CD4-positive, alpha-beta T cell (primary cell): ENCODE data around the gene PPIE. TPM values are rescaled to one million over a fixed set of nuclear protein-coding genes. Genes with fewer than 3 reads are reported as not detected.

ENCODE experiments used
- ATAC-seq: fragments of 200-7000 bp; cut with Tn5 transposase; one replicate; pipeline ENCODE4 v1.10.0; 2022; ENCODE audit warnings: mild to moderate bottlenecking; ENCODE audit not compliant: poor library complexity
- CTCF ChIA-PET: fragments of 350-600 bp; sonication (Branson Sonifier 250); formaldehyde crosslinking; loops from one replicate; lab custom pipeline; 2021; ENCODE audit warnings: antibody characterized with exemption, inconsistent platforms; lab: Charles Lee
- POLR2A ChIA-PET: fragments of 350-600 bp; sonication (Branson Sonifier 250); formaldehyde crosslinking; loops from one replicate; lab custom pipeline; 2021; ENCODE audit warnings: antibody characterized with exemption, inconsistent platforms; lab: Charles Lee
- DNase-seq, 14 experiments: peaks; one replicate each; pipeline ENCODE4 v3.0.0-alpha.2; 2013 to 2020; ENCODE audit warnings: mixed read lengths in 2 of 14
- H3K27ac ChIP-seq, 2 donors: one replicate each; pipeline versions ENCODE4 v1.5.1 to v1.7.0; 2013; ENCODE audit warnings: low read length in 2 of 2, low read depth in 1 of 2, mild to moderate bottlenecking in 1 of 2
- H3K27me3 ChIP-seq, 2 experiments: 1 replicate in 1 of 2; 2 replicates in 1 of 2; pipeline versions ENCODE4 v1.6.1 to v1.7.0; 2013; ENCODE audit warnings: low read length in 2 of 2, control low read depth in 1 of 2, mild to moderate bottlenecking in 1 of 2, moderate library complexity in 1 of 2; ENCODE audit not compliant: insufficient read depth in 2 of 2, control insufficient read depth in 1 of 2
- H3K36me3 ChIP-seq: one replicate; pipeline ENCODE4 v1.6.1; 2013; ENCODE audit warnings: low read length, control low read depth; ENCODE audit not compliant: insufficient read depth
- H3K4me1 ChIP-seq: one replicate; pipeline ENCODE4 v1.6.1; 2013; ENCODE audit warnings: low read length, control low read depth; ENCODE audit not compliant: insufficient read depth
- H3K4me3 ChIP-seq: one replicate; pipeline ENCODE4 v1.5.1; 2013; ENCODE audit warnings: mild to moderate bottlenecking, low read length, moderate library complexity
- H3K9me3 ChIP-seq, 2 experiments: 1 replicate in 1 of 2; 2 replicates in 1 of 2; pipeline versions ENCODE4 v1.6.1 to v1.7.0; 2013; ENCODE audit warnings: low read length in 2 of 2, mild to moderate bottlenecking in 2 of 2, control low read depth in 1 of 2, moderate library complexity in 1 of 2; ENCODE audit not compliant: control insufficient read depth in 1 of 2, insufficient read depth in 1 of 2
- H3K27ac Mint-ChIP-seq: one replicate; pipeline ENCODE4 v1.8.0; 2020; ENCODE audit warnings: mixed read lengths
- H3K27me3 Mint-ChIP-seq: one replicate; pipeline ENCODE4 v1.8.0; 2021; ENCODE audit warnings: mixed read lengths
- H3K36me3 Mint-ChIP-seq: one replicate; pipeline ENCODE4 v1.8.0; 2021; ENCODE audit warnings: low read depth, mixed read lengths
- H3K4me1 Mint-ChIP-seq: one replicate; pipeline ENCODE4 v1.8.0; 2021; ENCODE audit warnings: low read depth, mixed read lengths
- H3K4me3 Mint-ChIP-seq: one replicate; pipeline ENCODE4 v1.8.0; 2020; ENCODE audit warnings: mild to moderate bottlenecking, mixed read lengths
- H3K9me3 Mint-ChIP-seq: one replicate; pipeline ENCODE4 v1.8.0; 2020; ENCODE audit warnings: mixed read lengths
- intact Hi-C, 2 experiments: fragments of 100-400 bp; cut with DNase I in 1 of 2; cut with micrococcal nuclease in 1 of 2; formaldehyde crosslinking; loops; one replicate each; pipeline versions ENCODE4 v1.15.1 to v1.9.0; 2023 to 2025; cut with DNase I, micrococcal nuclease
- total RNA-seq, 174 experiments: library from RNA in 2 of 174; stranded (reverse) in 2 of 174; gene quantifications; one replicate each; pipeline ENCODE4 v1.2.3 and lab custom pipeline; 2021 to 2026
- TF ChIP-seq, protein P1 (sequence below): fragments of 200-600 bp; IDR thresholded peaks from one replicate; pipeline ENCODE4 v1.8.0; 2022; ENCODE audit warnings: antibody characterized with exemption, mild to moderate bottlenecking

Gene PPIE
- total RNA-seq, 2 experiments from 2014 or later: 45.0 to 46.7 TPM

DNA sequence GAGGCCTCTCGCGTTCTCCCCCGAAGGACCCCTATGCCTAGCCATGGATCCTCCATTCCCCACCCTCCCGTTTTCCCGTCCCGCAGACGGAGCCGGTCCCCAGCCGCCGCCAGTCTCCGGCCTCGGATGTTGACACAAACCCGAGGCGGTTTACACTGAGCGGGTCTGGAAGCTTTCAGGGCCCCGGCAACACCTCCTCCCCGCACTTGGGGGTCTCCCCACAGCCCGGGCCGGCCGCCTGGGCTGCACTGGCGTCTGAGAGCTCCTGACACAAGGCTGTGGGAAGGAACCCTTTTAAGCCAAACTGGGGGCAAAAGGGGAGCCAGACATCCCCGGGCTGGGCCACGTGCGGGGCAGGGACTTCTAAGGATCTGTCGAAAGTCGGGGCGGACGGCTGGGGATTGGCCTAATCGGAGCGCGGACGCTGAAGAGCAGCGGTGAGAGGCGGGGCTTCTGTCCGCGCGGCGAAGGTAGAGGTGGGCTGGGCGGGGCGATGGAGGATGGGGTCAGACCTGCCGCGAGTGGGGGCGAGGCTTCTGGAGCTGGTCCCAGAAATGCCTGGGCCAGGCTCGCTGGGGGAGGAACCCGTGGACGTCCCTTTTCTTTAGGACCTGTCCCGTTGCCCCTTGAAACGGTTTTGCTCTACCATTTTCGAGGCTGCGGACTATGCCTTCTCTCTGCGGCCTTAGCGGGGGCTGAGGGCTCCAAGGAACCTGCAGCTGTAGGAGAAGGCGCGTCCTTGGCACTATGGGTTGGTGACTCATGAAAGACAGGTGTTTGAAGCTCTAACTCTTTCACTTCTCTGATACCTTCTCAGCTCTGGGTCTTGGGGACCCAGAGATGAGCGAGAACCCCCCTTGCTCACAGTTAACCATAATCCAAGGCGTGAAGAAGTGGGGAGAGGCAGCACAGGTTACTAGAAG is 46.3 kb upstream of the PPIE start:
- no peak for ATAC-seq
- peak overlapping the region; percentile 82 for H3K27ac Mint-ChIP-seq

GRCh38 chr1:39694026-39694425 is 44.7 kb upstream of the PPIE start:
- Histone ChIP-seq H3K27ac (no peak overlapping the region), H3K9me3 (peaks cover 0 to 5% of the 10 kb centered on the region in 2 experiments), H3K36me3 (no peaks in the 10 kb centered on the region), H3K27me3 (peaks cover 0 to 14% of the 10 kb centered on the region in 2 experiments), H3K4me3 (no peak overlapping the region), H3K4me1 (peaks cover 40% of the 10 kb centered on the region)
- Mint-ChIP-seq H3K4me1 (peaks cover 40% of the 10 kb centered on the region), H3K27ac (peak overlapping the region; percentile 34), H3K36me3 (no peaks in the 10 kb centered on the region), H3K9me3 (no peaks in the 10 kb centered on the region), H3K27me3 (peaks cover 8% of the 10 kb centered on the region), H3K4me3 (peak overlapping the region; percentile 56)
- no peak for ATAC-seq
- TF ChIP-seq, protein P1, sequence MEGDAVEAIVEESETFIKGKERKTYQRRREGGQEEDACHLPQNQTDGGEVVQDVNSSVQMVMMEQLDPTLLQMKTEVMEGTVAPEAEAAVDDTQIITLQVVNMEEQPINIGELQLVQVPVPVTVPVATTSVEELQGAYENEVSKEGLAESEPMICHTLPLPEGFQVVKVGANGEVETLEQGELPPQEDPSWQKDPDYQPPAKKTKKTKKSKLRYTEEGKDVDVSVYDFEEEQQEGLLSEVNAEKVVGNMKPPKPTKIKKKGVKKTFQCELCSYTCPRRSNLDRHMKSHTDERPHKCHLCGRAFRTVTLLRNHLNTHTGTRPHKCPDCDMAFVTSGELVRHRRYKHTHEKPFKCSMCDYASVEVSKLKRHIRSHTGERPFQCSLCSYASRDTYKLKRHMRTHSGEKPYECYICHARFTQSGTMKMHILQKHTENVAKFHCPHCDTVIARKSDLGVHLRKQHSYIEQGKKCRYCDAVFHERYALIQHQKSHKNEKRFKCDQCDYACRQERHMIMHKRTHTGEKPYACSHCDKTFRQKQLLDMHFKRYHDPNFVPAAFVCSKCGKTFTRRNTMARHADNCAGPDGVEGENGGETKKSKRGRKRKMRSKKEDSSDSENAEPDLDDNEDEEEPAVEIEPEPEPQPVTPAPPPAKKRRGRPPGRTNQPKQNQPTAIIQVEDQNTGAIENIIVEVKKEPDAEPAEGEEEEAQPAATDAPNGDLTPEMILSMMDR: no peak
- no peak for DNase-seq
- intact Hi-C loops: no loop called here
- CTCF ChIA-PET: interaction anchor here (0.9 to 1.0 kb wide), 2 partner anchors 26 to 40 kb away, joined by 3 to 5 read pairs; no protein-coding TSS in a partner anchor
- POLR2A ChIA-PET: interaction anchor here (0.6 to 4.1 kb wide), 3 partner anchors 13 to 43 kb away, joined by 4 to 33 read pairs (median 4); partner anchors contain the start of gene NT5C1A

More for the DNA sequence above, 46.3 kb upstream of the PPIE start:
- Mint-ChIP-seq H3K4me1 (peaks cover 48% of the 10 kb centered on the region), H3K4me3 (peak overlapping the region; percentile 86), H3K9me3 (no peaks in the 10 kb centered on the region), H3K36me3 (no peaks in the 10 kb centered on the region), H3K27me3 (peaks cover 14% of the 10 kb centered on the region)
- no peaks in the 10 kb centered on the region for H3K36me3 ChIP-seq
- peak overlapping the region; percentile 67 for H3K4me3 ChIP-seq
- TF ChIP-seq, protein P1: no peak
- POLR2A ChIA-PET: interaction anchor here (0.6 to 4.1 kb wide), 9 partner anchors 8 to 137 kb away, joined by 3 to 33 read pairs (median 7); partner anchors contain the start of genes NT5C1A and PPIE
- peak in 11 of 14 experiments; percentile 15 to 55 (median 29) for DNase-seq
- H3K4me1 ChIP-seq: peaks cover 40% of the 10 kb centered on the region
- no peaks in the 10 kb centered on the region for H3K9me3 ChIP-seq
- CTCF ChIA-PET: interaction anchor here (0.7 to 1.7 kb wide), 5 partner anchors 11 to 116 kb away, joined by 3 to 6 read pairs (median 4); partner anchors contain the start of gene PABPC4
- intact Hi-C loops: no loop called here
- H3K27me3 ChIP-seq: peaks cover 0 to 12% of the 10 kb centered on the region in 2 experiments
- H3K27ac ChIP-seq: peak overlapping the region in 1 of 2 donors; percentile 30

GRCh38 chr1:39695016-39695415 is 43.7 kb upstream of the PPIE start:
- Mint-ChIP-seq H3K27me3 (peaks cover 13% of the 10 kb centered on the region), H3K4me1 (peaks cover 30% of the 10 kb centered on the region), H3K9me3 (no peaks in the 10 kb centered on the region), H3K36me3 (no peaks in the 10 kb centered on the region), H3K4me3 (no peak overlapping the region), H3K27ac (peak overlapping the region; percentile 34)
- CTCF ChIA-PET: interaction anchor here (1.0 kb wide), 1 partner anchor 41 kb away, joined by 3 read pairs; no protein-coding TSS in a partner anchor
- peaks cover 30% of the 10 kb centered on the region for H3K4me1 ChIP-seq
- DNase-seq (no peak), ATAC-seq (no peak)
- H3K9me3 ChIP-seq: peaks cover 0 to 5% of the 10 kb centered on the region in 2 experiments
- intact Hi-C loops: no loop called here
- H3K27ac ChIP-seq: no peak overlapping the region
- TF ChIP-seq, protein P1: no peak
- H3K4me3 ChIP-seq: no peak overlapping the region
- peaks cover 0 to 8% of the 10 kb centered on the region in 2 experiments for H3K27me3 ChIP-seq
- H3K36me3 ChIP-seq: no peaks in the 10 kb centered on the region
- POLR2A ChIA-PET: interaction anchor here (0.9 to 1.1 kb wide), 2 partner anchors 14 to 44 kb away, joined by 3 to 4 read pairs; partner anchors contain the start of gene PPIE
